AG04449 (cell line): ENCODE data around the gene AQP6.

Experiments used
- CTCF ChIA-PET: fragments of 350-600 bp; formaldehyde crosslinking; extraction: SDS; loops from one replicate; lab custom pipeline; 2021; ENCODE audit warnings: antibody characterized with exemption; lab: Yijun Ruan, JAX
- POLR2A ChIA-PET: fragments of 400-600, 350-600 bp; formaldehyde crosslinking; extraction: SDS; loops from one replicate; lab custom pipeline; 2020; ENCODE audit warnings: antibody characterized with exemption, inconsistent platforms; lab: Yijun Ruan, JAX
- DNase-seq: peaks from one replicate; pipeline ENCODE4 v3.0.0-alpha.2; 2010; ENCODE audit warnings: low read depth, low spot score
- H3K4me3 ChIP-seq: 2 replicates; pipeline ENCODE4 v1.5.1; 2011; ENCODE audit warnings: low read depth, mild to moderate bottlenecking, control low read depth, low read length
- TF ChIP-seq, protein P1 (sequence below): IDR thresholded peaks from one replicate; pipeline ENCODE4 v1.5.1; 2011; ENCODE audit warnings: mild to moderate bottlenecking, moderate library complexity, low read length, control low read depth, inconsistent platforms; ENCODE audit not compliant: insufficient read depth; ENCODE audit errors: missing control alignments

Gene AQP6

DNA sequence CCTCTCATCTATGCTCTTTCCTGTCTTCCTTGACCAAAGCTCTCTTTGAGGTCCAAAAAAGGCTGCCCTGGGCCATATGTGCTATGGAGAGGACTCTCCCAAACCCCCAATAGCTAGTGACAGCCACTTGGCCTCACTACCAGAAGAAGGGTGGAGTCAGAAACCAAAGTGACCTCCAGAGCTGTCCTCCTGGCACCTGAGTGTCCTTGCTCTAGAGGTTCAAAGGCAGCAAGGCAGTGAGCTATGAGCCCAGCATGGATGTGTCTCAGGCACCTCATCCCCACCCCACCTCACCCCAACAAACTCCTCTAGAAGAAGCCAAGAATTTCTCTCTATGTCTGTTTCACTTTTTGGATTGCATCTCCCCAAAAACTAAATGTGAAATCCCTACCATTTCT lies 15.2 kb upstream of the AQP6 start:
- no peak for DNase-seq
- TF ChIP-seq, protein P1, sequence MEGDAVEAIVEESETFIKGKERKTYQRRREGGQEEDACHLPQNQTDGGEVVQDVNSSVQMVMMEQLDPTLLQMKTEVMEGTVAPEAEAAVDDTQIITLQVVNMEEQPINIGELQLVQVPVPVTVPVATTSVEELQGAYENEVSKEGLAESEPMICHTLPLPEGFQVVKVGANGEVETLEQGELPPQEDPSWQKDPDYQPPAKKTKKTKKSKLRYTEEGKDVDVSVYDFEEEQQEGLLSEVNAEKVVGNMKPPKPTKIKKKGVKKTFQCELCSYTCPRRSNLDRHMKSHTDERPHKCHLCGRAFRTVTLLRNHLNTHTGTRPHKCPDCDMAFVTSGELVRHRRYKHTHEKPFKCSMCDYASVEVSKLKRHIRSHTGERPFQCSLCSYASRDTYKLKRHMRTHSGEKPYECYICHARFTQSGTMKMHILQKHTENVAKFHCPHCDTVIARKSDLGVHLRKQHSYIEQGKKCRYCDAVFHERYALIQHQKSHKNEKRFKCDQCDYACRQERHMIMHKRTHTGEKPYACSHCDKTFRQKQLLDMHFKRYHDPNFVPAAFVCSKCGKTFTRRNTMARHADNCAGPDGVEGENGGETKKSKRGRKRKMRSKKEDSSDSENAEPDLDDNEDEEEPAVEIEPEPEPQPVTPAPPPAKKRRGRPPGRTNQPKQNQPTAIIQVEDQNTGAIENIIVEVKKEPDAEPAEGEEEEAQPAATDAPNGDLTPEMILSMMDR = no peak
- ChIA-PET CTCF (interaction anchor here (1.0 to 11.1 kb wide), 5 partner anchors 10 to 98 kb away, joined by 3 to 122 read pairs (median 22); no protein-coding TSS in a partner anchor), POLR2A (no interaction called here)
- H3K4me3 ChIP-seq = no peak overlapping the region

DNA sequence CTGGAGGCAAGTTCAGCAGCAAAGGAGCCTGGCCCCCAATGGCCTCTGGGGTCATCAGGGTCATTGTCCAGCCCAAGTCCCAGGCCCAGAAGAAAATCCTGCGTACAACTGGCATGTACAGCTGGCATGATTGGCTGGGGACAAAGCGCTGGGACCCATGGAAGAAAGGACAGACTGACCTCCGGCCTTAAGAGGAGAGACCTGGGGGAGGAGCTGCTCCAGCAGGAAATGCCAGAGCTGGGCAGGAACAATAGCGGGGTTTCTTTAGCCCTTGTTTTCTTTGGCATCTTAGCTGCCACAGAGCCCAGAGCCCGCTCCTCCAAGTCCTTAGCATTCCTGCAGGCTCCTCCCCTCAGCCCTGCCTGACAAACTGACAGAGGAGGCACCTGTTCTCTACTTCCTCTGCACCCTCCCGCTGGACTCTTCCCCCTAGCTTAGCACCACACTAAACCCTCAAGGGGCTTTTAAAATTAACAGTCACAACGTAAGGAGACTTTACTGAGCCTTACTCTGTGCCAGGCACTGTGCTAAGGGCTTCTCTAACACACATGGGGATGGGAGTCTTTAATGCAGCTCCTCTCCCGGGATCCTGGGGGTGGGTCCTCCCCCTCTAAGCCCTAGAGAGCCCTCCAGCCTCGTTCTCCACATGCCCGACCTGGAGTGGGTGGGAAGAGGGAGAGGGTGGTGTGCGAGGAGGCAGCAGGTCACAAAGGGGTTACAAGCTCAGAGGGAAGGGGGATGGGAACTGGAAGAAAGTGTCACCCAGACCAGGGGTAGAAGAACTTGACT lies 12.9 kb upstream of the AQP6 start:
- DNase-seq = no peak
- ChIA-PET CTCF (interaction anchor here (0.8 to 11.1 kb wide), 19 partner anchors 8 to 183 kb away, joined by 3 to 122 read pairs (median 4); partner anchors contain the start of genes AQP2 and AQP6), POLR2A (no interaction called here)
- H3K4me3 ChIP-seq = no peak overlapping the region
- TF ChIP-seq, protein P1 = no peak

DNA sequence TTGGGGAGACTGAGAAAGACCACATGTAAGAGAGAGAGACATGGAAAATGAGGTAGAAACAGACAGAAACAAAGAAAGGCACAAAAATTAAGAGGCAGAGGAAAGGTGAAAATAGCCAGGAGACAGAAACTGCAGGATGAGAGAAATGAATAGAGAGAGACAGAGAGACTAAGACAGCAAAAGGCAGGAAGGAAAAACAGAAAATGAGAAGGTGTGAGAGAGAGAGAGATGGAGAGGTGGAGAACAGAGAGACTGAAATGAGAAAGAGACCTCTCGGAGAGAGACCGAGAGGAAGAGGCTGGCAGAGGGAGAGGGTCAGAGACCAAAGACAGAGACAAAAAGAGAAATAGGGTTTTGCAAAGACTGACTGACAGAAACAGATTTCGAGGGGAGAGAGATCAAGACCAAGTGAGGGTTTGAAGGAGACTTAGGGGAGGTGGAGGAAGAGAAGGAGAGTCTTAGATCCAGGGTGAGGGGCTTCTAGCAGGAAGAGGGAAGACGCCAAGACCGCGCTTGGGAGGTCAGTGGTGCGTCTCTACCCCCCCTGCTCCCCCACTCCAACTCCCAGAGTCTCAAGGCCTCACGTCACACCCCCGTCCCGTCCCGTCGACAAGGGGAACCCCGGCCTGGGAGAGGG lies 12.2 kb upstream of the AQP6 start:
- ChIA-PET CTCF (interaction anchor here (1.1 to 26.8 kb wide), 10 partner anchors 7 to 111 kb away, joined by 3 to 1042 read pairs (median 9); partner anchors contain the start of genes AQP2 and AQP6), POLR2A (interaction anchor here (0.9 kb wide), 1 partner anchor 11 kb away, joined by 3 read pairs; no protein-coding TSS in a partner anchor)
- H3K4me3 ChIP-seq = no peak overlapping the region
- TF ChIP-seq, protein P1 = no peak
- DNase-seq = no peak

DNA sequence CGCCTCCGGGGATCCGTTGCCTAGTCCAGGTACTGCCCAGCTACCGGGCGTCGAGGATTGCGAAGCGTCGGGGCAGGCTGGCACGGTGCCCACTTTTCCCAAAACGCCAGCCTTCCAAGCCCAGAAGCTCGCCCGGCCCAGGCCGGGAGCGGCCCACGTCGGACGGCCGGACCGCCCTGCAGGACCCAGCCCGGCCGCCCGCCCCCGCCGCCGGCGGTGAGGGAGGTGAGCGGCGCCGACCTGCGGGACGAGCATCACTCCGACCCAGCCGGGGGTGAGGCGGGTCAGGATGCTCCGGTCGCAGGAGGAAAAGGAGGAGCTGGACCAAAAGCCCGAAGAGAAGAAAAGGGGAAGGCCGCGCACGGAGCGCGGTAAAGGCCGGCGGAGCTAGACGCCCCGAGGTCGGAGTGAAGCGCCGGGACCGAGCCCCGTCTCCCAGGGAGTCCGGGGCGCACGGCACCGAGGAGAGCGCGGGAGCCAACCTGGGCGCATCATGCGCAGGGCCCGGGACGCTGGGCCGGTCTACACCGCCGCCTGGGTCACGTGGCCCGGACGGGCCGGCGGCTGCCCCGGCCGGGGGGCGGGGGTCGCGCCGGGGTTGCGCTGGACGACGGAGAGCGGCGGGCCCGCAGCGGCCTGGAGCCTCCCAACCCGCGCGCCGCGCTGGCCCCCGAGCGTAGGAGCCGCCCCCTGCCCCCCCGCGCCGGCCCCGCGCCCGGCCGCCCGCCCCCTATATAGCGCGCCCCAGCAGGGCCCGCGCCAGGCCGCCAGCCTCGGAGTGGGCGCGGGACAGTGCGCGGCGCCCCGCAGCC lies 11.4 kb upstream of the AQP6 start, which contains the start of gene AQP5:
TSS of gene AQP5 (plus strand) at position 762 of the 812 bp plus-strand sequence. CDS start 146 bp downstream, outside the sequence.
- TF ChIP-seq, protein P1 = no peak
- ChIA-PET CTCF (interaction anchor here (1.1 to 26.8 kb wide), 8 partner anchors 7 to 108 kb away, joined by 3 to 1042 read pairs (median 30); partner anchors contain the start of genes AQP2 and AQP6), POLR2A (interaction anchor here (0.9 kb wide), 1 partner anchor 12 kb away, joined by 3 read pairs; no protein-coding TSS in a partner anchor)
- DNase-seq = no peak
- H3K4me3 ChIP-seq = peak within 1 kb of the TSS; percentile 34

DNA sequence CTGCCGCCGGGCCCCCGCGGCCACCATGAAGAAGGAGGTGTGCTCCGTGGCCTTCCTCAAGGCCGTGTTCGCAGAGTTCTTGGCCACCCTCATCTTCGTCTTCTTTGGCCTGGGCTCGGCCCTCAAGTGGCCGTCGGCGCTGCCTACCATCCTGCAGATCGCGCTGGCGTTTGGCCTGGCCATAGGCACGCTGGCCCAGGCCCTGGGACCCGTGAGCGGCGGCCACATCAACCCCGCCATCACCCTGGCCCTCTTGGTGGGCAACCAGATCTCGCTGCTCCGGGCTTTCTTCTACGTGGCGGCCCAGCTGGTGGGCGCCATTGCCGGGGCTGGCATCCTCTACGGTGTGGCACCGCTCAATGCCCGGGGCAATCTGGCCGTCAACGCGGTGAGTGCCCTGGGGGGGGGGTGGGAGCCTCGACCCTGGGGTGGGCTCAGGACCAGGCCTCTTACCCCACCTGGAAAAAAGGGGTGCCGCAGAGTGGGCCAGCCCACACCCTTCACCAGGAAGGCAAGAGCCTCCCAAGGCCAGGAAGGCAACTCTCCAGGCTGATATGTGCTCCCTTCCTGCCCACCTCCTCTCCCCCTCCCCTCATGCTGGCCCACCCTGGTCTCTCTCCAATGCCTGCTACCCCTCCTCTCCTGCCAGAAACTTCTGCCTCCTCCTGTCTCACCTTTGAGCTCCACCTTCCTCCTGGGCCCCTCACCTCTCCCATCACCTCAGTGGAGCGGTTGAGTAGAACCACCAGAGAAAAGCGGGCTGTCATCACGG lies 10.6 kb upstream of the AQP6 start:
- DNase-seq = no peak
- CTCF ChIA-PET = interaction anchor here (1.0 to 26.8 kb wide), 8 partner anchors 9 to 107 kb away, joined by 3 to 1042 read pairs (median 64); no protein-coding TSS in a partner anchor
- TF ChIP-seq, protein P1 = no peak
- POLR2A ChIA-PET = no interaction called here
- no peak overlapping the region for H3K4me3 ChIP-seq
